Measurements from ENCODE around the gene TMEM239. TPM values are rescaled to one million over a fixed set of nuclear protein-coding genes. Genes with fewer than 3 reads are reported as not detected.

TMEM239 gene
- polyA plus RNA-seq, 1 of the 3 experiments (the other 2 are of a cell fraction) = 0.02 TPM

- WGBS (ENCODE audit: low lambda C conversion rate) = 81% methylated on average over 9 of the region's 9 CpGs
- Histone ChIP-seq H3K9me3 (peaks cover 9% of the 10 kb centered on the region), H3F3A (replicated peaks; ENCODE audit: insufficient read depth) (no peaks in the 10 kb centered on the region), H3K27ac (ENCODE audit: low read depth in 2 of 2, low read length in 1 of 2) (no peak overlapping the region), H3K4me3 (ENCODE audit: low read depth in 2 of 2, low read length in 1 of 2) (no peak overlapping the region), H3K4me1 (ENCODE audit: control insufficient read depth in 1 of 2, insufficient read depth in 2 of 2, low read depth in 1 of 2, low read length in 1 of 2) (no peaks in the 10 kb centered on the region), H3K27me3 (ENCODE audit: insufficient read depth) (no peaks in the 10 kb centered on the region), H3K36me3 (replicated peaks in 1 of 2; ENCODE audit: control insufficient read depth in 1 of 2, insufficient read depth in 2 of 2, low read length in 1 of 2) (no peaks in the 10 kb centered on the region), H4K20me1 (ENCODE audit: insufficient read depth) (no peaks in the 10 kb centered on the region), H2AFZ (ENCODE audit: low read depth) (no peak overlapping the region), H3K4me2 (no peak overlapping the region), H3K9me2 (no peaks in the 10 kb centered on the region), H3K79me2 (ENCODE audit: insufficient read depth) (no peaks in the 10 kb centered on the region), H3K9ac (no peak overlapping the region)
- TF ChIP-seq FOXM1 (IDR thresholded peaks at IDR 0.05; ENCODE audit: low read depth) = no peak
- no peak for TF ChIP-seq REST (IDR thresholded peaks at IDR 0.05; ENCODE audit: low read depth, low read length)
- TF ChIP-seq GATA2 (CRISPR knock-in tag; IDR thresholded peaks at IDR 0.05) = no peak
- no peak for TF ChIP-seq ELF1 (IDR thresholded peaks at IDR 0.05)
- no peak for TF ChIP-seq IRF3 (IDR thresholded peaks at IDR 0.05; ENCODE audit: low read depth, low read length)
- no peak for TF ChIP-seq TAF1 (IDR thresholded peaks at IDR 0.05; ENCODE audit: borderline replicate concordance, low read depth, low read length)
- TF ChIP-seq GABPA (IDR thresholded peaks at IDR 0.05; ENCODE audit: low read depth) = no peak
- no peak for TF ChIP-seq FOSL2 (IDR thresholded peaks at IDR 0.05; ENCODE audit: borderline replicate concordance, low read depth)
- TF ChIP-seq PBX3 (IDR thresholded peaks at IDR 0.05) = no peak
- no peak for TF ChIP-seq EP300 (IDR thresholded peaks at IDR 0.05; ENCODE audit: borderline replicate concordance in 1 of 2, low read depth in 1 of 2, low read length in 1 of 2)
- TF ChIP-seq YY1 (IDR thresholded peaks at IDR 0.05; ENCODE audit: low read depth) = no peak
- ChIA-PET POLR2A (interaction anchor here (0.9 to 2.1 kb wide), 2 partner anchors 20 to 26 kb away, joined by 3 to 6 read pairs; partner anchors contain the start of gene CPXM1), CTCF (interaction anchor here (1.0 to 1.6 kb wide), 3 partner anchors 16 to 227 kb away, joined by 3 to 8 read pairs (median 3); no protein-coding TSS in a partner anchor)
- DNase-seq = no peak
Measured at GRCh38 chr20:2773812-2774211, 42.4 kb upstream of the TMEM239 start.

GRCh38 chr20:2775139-2775538, 41.0 kb upstream of the TMEM239 start:
- Histone ChIP-seq H3K4me1 (ENCODE audit: control insufficient read depth in 1 of 2, insufficient read depth in 2 of 2, low read depth in 1 of 2, low read length in 1 of 2) (no peaks in the 10 kb centered on the region), H3K4me2 (no peak overlapping the region), H4K20me1 (ENCODE audit: insufficient read depth) (no peaks in the 10 kb centered on the region), H3F3A (replicated peaks; ENCODE audit: insufficient read depth) (no peaks in the 10 kb centered on the region), H3K4me3 (ENCODE audit: low read depth in 2 of 2, low read length in 1 of 2) (no peak overlapping the region), H3K9me3 (peaks cover 9% of the 10 kb centered on the region), H3K27me3 (ENCODE audit: insufficient read depth) (no peaks in the 10 kb centered on the region), H3K9me2 (no peaks in the 10 kb centered on the region), H2AFZ (ENCODE audit: low read depth) (no peak overlapping the region), H3K27ac (ENCODE audit: low read depth in 2 of 2, low read length in 1 of 2) (no peak overlapping the region), H3K36me3 (replicated peaks in 1 of 2; ENCODE audit: control insufficient read depth in 1 of 2, insufficient read depth in 2 of 2, low read length in 1 of 2) (no peaks in the 10 kb centered on the region), H3K79me2 (ENCODE audit: insufficient read depth) (no peaks in the 10 kb centered on the region), H3K9ac (no peak overlapping the region)
- POLR2A ChIA-PET = interaction anchor here (2.1 kb wide), 1 partner anchor 25 kb away, joined by 6 read pairs; the partner anchor contains the start of gene CPXM1
- WGBS (ENCODE audit: low lambda C conversion rate) = 59% methylated on average over 3 of the region's 3 CpGs
- CTCF ChIA-PET = no interaction called here
- peak; percentile 39 for DNase-seq
- no peak for TF ChIP-seq POLR2AphosphoS5 (IDR thresholded peaks at IDR 0.05; ENCODE audit: low read depth, low read length)
- no peak for TF ChIP-seq GATA2 (CRISPR knock-in tag; IDR thresholded peaks at IDR 0.05)
- TF ChIP-seq RCOR1 (IDR thresholded peaks at IDR 0.05; ENCODE audit: low read length) = no peak
- no peak for TF ChIP-seq IRF3 (IDR thresholded peaks at IDR 0.05; ENCODE audit: low read depth, low read length)
- no peak for TF ChIP-seq CHD2 (IDR thresholded peaks at IDR 0.05; ENCODE audit: low read length, partially characterized antibody)
- no peak for TF ChIP-seq RAD21 (IDR thresholded peaks at IDR 0.05; ENCODE audit: low read length)
- no peak for TF ChIP-seq GABPA (IDR thresholded peaks at IDR 0.05; ENCODE audit: low read depth)
- TF ChIP-seq MEF2A (IDR thresholded peaks at IDR 0.05; ENCODE audit: borderline replicate concordance, low read depth) = no peak
- no peak for TF ChIP-seq RXRA (IDR thresholded peaks at IDR 0.05; ENCODE audit: borderline replicate concordance, low read depth)
- TF ChIP-seq MXI1 (IDR thresholded peaks at IDR 0.05; ENCODE audit: low read depth, low read length) = no peak
- no peak for TF ChIP-seq RFX5 (IDR thresholded peaks at IDR 0.05; ENCODE audit: low read length)
- no peak for TF ChIP-seq JUND (IDR thresholded peaks at IDR 0.05)
- no peak for TF ChIP-seq NRF1 (IDR thresholded peaks at IDR 0.05; ENCODE audit: low read depth, low read length)
- TF ChIP-seq TEAD4 (IDR thresholded peaks at IDR 0.05; ENCODE audit: borderline replicate concordance, insufficient read depth) = no peak
